Activated naive CD4-positive, alpha-beta T cell (primary cell): Measurements from ENCODE around the gene UCKL1.
A peak's percentile ranks its signal among the peaks of the same experiment; 100 is the strongest.
"Not testable (repeated sequence)": the region's sequence is repeated elsewhere in the genome, so short reads cannot be mapped to it uniquely, and the experiment has no call there.

Source experiments
- DNase-seq, 4 experiments: peaks; one replicate each; lab custom pipeline; 2025; lab: John Stamatoyannopoulos, UW

UCKL1 gene

GRCh38 chr20:63955827-63956663 is at the start of gene UCKL1:
UCKL1 (minus strand) TSS chr20:63956416; CDS start chr20:63956372, 44 bp downstream.
- DNase-seq: peak; percentile 59 to 88 (median 70)

GRCh38 chr20:64005394-64005793 is 49.2 kb upstream of the UCKL1 start:
- DNase-seq: no peak

- DNase-seq: no peak
Measured at GRCh38 chr20:64003960-64004725, 47.9 kb upstream of the UCKL1 start.

- DNase-seq: no peak
Measured at GRCh38 chr20:64001607-64002011, 45.4 kb upstream of the UCKL1 start.

- no peak for DNase-seq
Measured at GRCh38 chr20:64000906-64001305, 44.7 kb upstream of the UCKL1 start.

GRCh38 chr20:63982937-63983336 is 26.7 kb upstream of the UCKL1 start:
- no peak for DNase-seq

- DNase-seq: peak; percentile 84 to 91 (median 87)
Measured at GRCh38 chr20:63980806-63981728, 24.9 kb upstream of the UCKL1 start, which contains the start of gene PRPF6. PRPF6 (plus strand) TSS chr20:63981132; CDS start chr20:63981246, 114 bp downstream.

GRCh38 chr20:63980317-63980805 is 24.1 kb upstream of the UCKL1 start:
- no peak for DNase-seq

GRCh38 chr20:63979557-63980316 is 23.5 kb upstream of the UCKL1 start, which contains the start of gene SAMD10:
SAMD10 (minus strand) TSS chr20:63979642; CDS start chr20:63979467, 175 bp downstream.
- peak; percentile 30 to 59 (median 46) for DNase-seq

- no peak for DNase-seq
Measured at GRCh38 chr20:63979229-63979556, 23.0 kb upstream of the UCKL1 start.

- DNase-seq: peak in 1 of 4 experiments; percentile 25
Measured at GRCh38 chr20:63978319-63979228, 22.4 kb upstream of the UCKL1 start.

GRCh38 chr20:63977739-63978276 is 21.6 kb upstream of the UCKL1 start:
- peak in 2 of 4 experiments; percentile 30 to 33 for DNase-seq

- DNase-seq: no peak
Measured at GRCh38 chr20:63976980-63977738, 20.9 kb upstream of the UCKL1 start.

- not testable (repeated sequence) for DNase-seq
Measured at GRCh38 chr20:63976511-63976910, 20.3 kb upstream of the UCKL1 start.

- DNase-seq: no peak
Measured at GRCh38 chr20:63974402-63975200, 18.4 kb upstream of the UCKL1 start.

- DNase-seq: peak; percentile 49 to 83 (median 72)
Measured at GRCh38 chr20:63973636-63974401, 17.6 kb upstream of the UCKL1 start.

- no peak for DNase-seq
Measured at GRCh38 chr20:63973160-63973479, 16.9 kb upstream of the UCKL1 start.
